Mucosa of rectum (tissue), 2 donors: ENCODE data around the gene CNST.
A peak's percentile ranks its signal among the peaks of the same experiment; 100 is the strongest.
"Not testable (repeated sequence)": the region's sequence is repeated elsewhere in the genome, so short reads cannot be mapped to it uniquely, and the experiment has no call there.

ENCODE experiments used
- H3K27ac ChIP-seq, 2 donors: one replicate each; pipeline ENCODE4 v1.7.0; 2013; ENCODE audit warnings: inconsistent platforms in 2 of 2, low read depth in 2 of 2, low read length in 2 of 2
- H3K27me3 ChIP-seq, 2 donors: one replicate each; pipeline ENCODE4 v1.7.0; 2013; ENCODE audit warnings: low read length in 2 of 2; ENCODE audit not compliant: control insufficient read depth in 2 of 2, insufficient read depth in 2 of 2
- H3K36me3 ChIP-seq, 2 donors: one replicate each; pipeline ENCODE4 v1.7.0; 2013; ENCODE audit warnings: low read length in 2 of 2; ENCODE audit not compliant: control insufficient read depth in 2 of 2, insufficient read depth in 2 of 2
- H3K4me1 ChIP-seq, 2 donors: one replicate each; pipeline ENCODE4 v1.7.0; 2013; ENCODE audit warnings: low read length in 2 of 2, mild to moderate bottlenecking in 1 of 2; ENCODE audit not compliant: control insufficient read depth in 2 of 2, insufficient read depth in 2 of 2
- H3K4me3 ChIP-seq, 2 donors: one replicate each; pipeline ENCODE4 v1.7.0; 2013; ENCODE audit warnings: low read length in 2 of 2
- H3K9ac ChIP-seq, 2 donors: one replicate each; pipeline ENCODE4 v1.7.0; 2013; ENCODE audit warnings: low read length in 2 of 2, low read depth in 1 of 2, mild to moderate bottlenecking in 1 of 2
- H3K9me3 ChIP-seq, 2 donors: one replicate each; pipeline ENCODE4 v1.7.0; 2013; ENCODE audit warnings: low read length in 2 of 2; ENCODE audit not compliant: control insufficient read depth in 2 of 2
- donor health status: healthy.
- donor health status: Normal muscosa, but diverticular disease.

The CNST gene

GRCh38 chr1:246591504-246591903 lies 25.2 kb downstream of the CNST start:
- H3K27ac ChIP-seq, result peak overlapping the region; percentile 80 to 85
- H3K4me3 ChIP-seq, result peak overlapping the region in 1 of 2 donors; percentile 41
- H3K9ac ChIP-seq, result peak overlapping the region; percentile 1 to 27
- H3K36me3 ChIP-seq, result no peaks in the 10 kb centered on the region
- H3K4me1 ChIP-seq, result peaks cover 17 to 34% of the 10 kb centered on the region in 2 donors
- H3K9me3 ChIP-seq, result no peaks in the 10 kb centered on the region
- H3K27me3 ChIP-seq, result no peaks in the 10 kb centered on the region

- H3K36me3 ChIP-seq, result no peaks in the 10 kb centered on the region
- H3K4me3 ChIP-seq, result no peak overlapping the region
- H3K27me3 ChIP-seq, result no peaks in the 10 kb centered on the region
- no peaks in the 10 kb centered on the region for H3K9me3 ChIP-seq
- H3K4me1 ChIP-seq, result peaks cover 17 to 37% of the 10 kb centered on the region in 2 donors
- peak overlapping the region; percentile 80 to 85 for H3K27ac ChIP-seq
- peak overlapping the region; percentile 1 to 27 for H3K9ac ChIP-seq
Observed at GRCh38 chr1:246591958-246592357, 25.7 kb downstream of the CNST start.

DNA sequence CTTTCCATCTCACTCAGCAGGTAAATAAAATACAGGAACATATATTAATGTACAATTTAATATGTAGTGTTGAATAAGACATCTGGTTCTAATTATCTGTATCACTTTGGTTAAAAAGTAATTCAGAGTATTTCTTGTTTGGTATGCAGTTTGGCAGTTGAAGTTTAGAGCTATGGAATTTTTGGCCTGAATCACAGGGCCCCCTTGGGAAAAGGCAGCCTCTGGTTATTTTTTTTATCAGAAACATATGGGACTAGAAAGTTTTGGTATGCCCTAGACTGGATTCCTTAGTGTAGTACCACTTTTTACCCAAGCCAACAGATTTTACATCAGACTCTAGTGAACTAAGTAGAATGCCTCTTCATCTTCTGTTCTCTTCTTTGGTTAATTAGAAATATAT lies 26.4 kb downstream of the CNST start:
- no peak overlapping the region for H3K4me3 ChIP-seq
- peaks cover 15 to 38% of the 10 kb centered on the region in 2 donors for H3K4me1 ChIP-seq
- no peaks in the 10 kb centered on the region for H3K9me3 ChIP-seq
- H3K27ac ChIP-seq, result no peak overlapping the region
- H3K9ac ChIP-seq, result no peak overlapping the region
- no peaks in the 10 kb centered on the region for H3K27me3 ChIP-seq
- H3K36me3 ChIP-seq, result no peaks in the 10 kb centered on the region

- Histone ChIP-seq H3K9me3 (no peaks in the 10 kb centered on the region), H3K27ac (no peak overlapping the region), H3K9ac (no peak overlapping the region), H3K36me3 (no peaks in the 10 kb centered on the region), H3K4me1 (peaks cover 25 to 50% of the 10 kb centered on the region in 2 donors), H3K4me3 (no peak overlapping the region), H3K27me3 (no peaks in the 10 kb centered on the region)
Observed at GRCh38 chr1:246595146-246595545, 28.9 kb downstream of the CNST start.

- no peaks in the 10 kb centered on the region for H3K9me3 ChIP-seq
- H3K4me1 ChIP-seq, result peaks cover 17 to 38% of the 10 kb centered on the region in 2 donors
- no peak overlapping the region for H3K9ac ChIP-seq
- no peak overlapping the region for H3K4me3 ChIP-seq
- no peaks in the 10 kb centered on the region for H3K27me3 ChIP-seq
- peak overlapping the region; percentile 73 to 79 for H3K27ac ChIP-seq
- no peaks in the 10 kb centered on the region for H3K36me3 ChIP-seq
Observed at GRCh38 chr1:246597340-246597739, 31.1 kb downstream of the CNST start.

DNA sequence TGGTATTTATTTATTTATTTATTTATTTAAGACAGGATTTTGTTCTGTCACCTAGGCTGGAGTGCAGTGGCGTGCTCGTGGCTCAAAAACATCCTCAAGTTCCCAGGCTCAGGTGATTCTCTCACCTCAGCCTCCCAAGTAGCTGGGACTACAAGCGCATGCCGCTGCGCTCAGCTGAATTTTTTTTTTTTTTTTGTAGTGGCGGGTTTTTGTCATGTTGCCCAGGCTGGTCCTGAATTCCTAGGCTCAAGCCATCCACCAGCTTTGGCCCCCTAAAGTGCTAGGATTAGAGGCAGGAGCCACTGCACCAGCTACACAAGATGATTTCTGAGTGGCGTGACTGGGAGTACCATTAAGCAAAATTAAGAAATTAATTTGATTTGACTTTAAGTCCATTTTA lies 31.7 kb downstream of the CNST start:
- Histone ChIP-seq H3K27me3 (no peaks in the 10 kb centered on the region), H3K4me1 (peaks cover 17 to 36% of the 10 kb centered on the region in 2 donors), H3K9me3 (no peaks in the 10 kb centered on the region), H3K36me3 (no peaks in the 10 kb centered on the region), H3K4me3 (no peak overlapping the region), H3K27ac (peak overlapping the region; percentile 73 to 79), H3K9ac (peak overlapping the region in 1 of 2 donors; percentile 2)

GRCh38 chr1:246599315-246599714 lies 33.1 kb downstream of the CNST start:
- H3K9ac ChIP-seq, result no peak overlapping the region
- no peaks in the 10 kb centered on the region for H3K36me3 ChIP-seq
- no peaks in the 10 kb centered on the region for H3K9me3 ChIP-seq
- peaks cover 17 to 32% of the 10 kb centered on the region in 2 donors for H3K4me1 ChIP-seq
- no peak overlapping the region for H3K27ac ChIP-seq
- no peaks in the 10 kb centered on the region for H3K27me3 ChIP-seq
- H3K4me3 ChIP-seq, result no peak overlapping the region

- Histone ChIP-seq H3K4me1 (peaks cover 17 to 32% of the 10 kb centered on the region in 2 donors), H3K27ac (no peak overlapping the region), H3K36me3 (no peaks in the 10 kb centered on the region), H3K4me3 (no peak overlapping the region), H3K27me3 (no peaks in the 10 kb centered on the region), H3K9me3 (no peaks in the 10 kb centered on the region), H3K9ac (no peak overlapping the region)
Observed at GRCh38 chr1:246600579-246600978, 34.3 kb downstream of the CNST start.

DNA sequence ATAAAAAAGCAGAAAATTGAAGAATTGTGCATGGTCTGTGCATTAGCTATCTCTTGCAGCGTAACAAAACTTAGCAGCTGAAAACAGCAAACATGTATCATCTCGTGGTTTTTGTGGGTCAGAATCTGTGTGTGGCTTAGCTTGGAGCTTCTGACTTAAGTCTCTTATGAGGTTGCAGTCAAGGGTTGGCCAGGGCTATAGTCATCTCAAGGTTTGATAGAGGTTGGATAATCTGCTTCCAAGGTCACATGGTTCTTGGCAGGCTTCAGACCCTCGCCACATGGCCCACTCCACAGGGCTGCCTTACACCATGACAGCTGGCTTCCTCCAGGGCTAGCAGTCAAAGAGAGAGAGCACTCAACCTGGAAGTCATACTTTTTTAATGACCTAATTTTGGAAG lies 35.9 kb downstream of the CNST start:
- H3K36me3 ChIP-seq, result no peaks in the 10 kb centered on the region
- H3K9me3 ChIP-seq, result no peaks in the 10 kb centered on the region
- peaks cover 12 to 21% of the 10 kb centered on the region in 2 donors for H3K4me1 ChIP-seq
- H3K9ac ChIP-seq, result no peak overlapping the region
- H3K27me3 ChIP-seq, result no peaks in the 10 kb centered on the region
- H3K27ac ChIP-seq, result no peak overlapping the region
- H3K4me3 ChIP-seq, result no peak overlapping the region

DNA sequence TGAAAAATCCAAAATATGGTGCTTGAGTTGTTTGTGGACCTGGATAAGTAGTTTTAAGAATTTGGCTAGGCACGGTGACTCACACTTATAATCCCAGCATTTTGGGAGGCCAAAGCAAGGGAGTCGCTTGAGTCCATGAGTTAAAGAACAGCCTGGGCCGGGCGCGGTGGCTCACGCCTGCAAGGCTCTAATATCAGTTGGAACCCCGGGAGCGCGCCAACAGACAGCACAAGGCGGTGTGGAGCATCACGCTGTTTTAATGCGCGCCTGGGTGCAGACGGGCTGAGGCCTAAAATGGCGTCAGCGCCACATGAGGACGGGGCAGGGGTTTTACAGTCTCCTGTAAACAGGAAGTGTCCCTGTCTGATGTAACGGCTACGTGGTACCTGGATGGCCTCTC lies 39.0 kb downstream of the CNST start:
- not testable (repeated sequence) for H3K4me3 ChIP-seq, H3K9ac ChIP-seq, H3K9me3 ChIP-seq, H3K36me3 ChIP-seq, H3K27me3 ChIP-seq, H3K27ac ChIP-seq
- H3K4me1 ChIP-seq, result peaks cover 9 to 15% of the 10 kb centered on the region in 2 donors

GRCh38 chr1:246607462-246607861 lies 41.2 kb downstream of the CNST start:
- Histone ChIP-seq H3K4me1 (peaks cover 9 to 17% of the 10 kb centered on the region in 2 donors), H3K27me3 (no peaks in the 10 kb centered on the region), H3K4me3 (no peak overlapping the region), H3K27ac (no peak overlapping the region), H3K9me3 (no peaks in the 10 kb centered on the region), H3K9ac (no peak overlapping the region), H3K36me3 (no peaks in the 10 kb centered on the region)
